HK-2 (cell line): ENCODE data around the gene THADA.
A peak's percentile ranks its signal among the peaks of the same experiment; 100 is the strongest.
"Not testable (repeated sequence)": the region's sequence is repeated elsewhere in the genome, so short reads cannot be mapped to it uniquely, and the experiment has no call there.

Experiments
- DNase-seq: peaks from one replicate; pipeline ENCODE4 v3.0.0-alpha.2; 2018; ENCODE audit not compliant: unreplicated experiment

THADA gene

GRCh38 chr2:43462866-43463641 is 132.8 kb downstream of the THADA start:
- DNase-seq: no peak

GRCh38 chr2:43461453-43462073 is 134.3 kb downstream of the THADA start:
- no peak for DNase-seq

- no peak for DNase-seq
Observed at GRCh38 chr2:43460611-43461365, 135.1 kb downstream of the THADA start.

GRCh38 chr2:43460174-43460546 is 135.7 kb downstream of the THADA start:
- DNase-seq: no peak

- no peak for DNase-seq
Observed at GRCh38 chr2:43459446-43460173, 136.2 kb downstream of the THADA start.

GRCh38 chr2:43458014-43458628 is 137.7 kb downstream of the THADA start:
- DNase-seq: no peak

GRCh38 chr2:43455731-43456642 is 139.9 kb downstream of the THADA start:
- DNase-seq: no peak

- DNase-seq: no peak
Observed at GRCh38 chr2:43455296-43455695, 140.5 kb downstream of the THADA start.

- DNase-seq: no peak
Observed at GRCh38 chr2:43454791-43455190, 141.0 kb downstream of the THADA start.

GRCh38 chr2:43453179-43454170 is 142.4 kb downstream of the THADA start:
- peak; percentile 8 for DNase-seq

- DNase-seq: no peak
Observed at GRCh38 chr2:43452318-43452731, 143.5 kb downstream of the THADA start.

- DNase-seq: no peak
Observed at GRCh38 chr2:43450617-43451016, 145.2 kb downstream of the THADA start.

GRCh38 chr2:43448822-43449110 is 147.1 kb downstream of the THADA start:
- no peak for DNase-seq

GRCh38 chr2:43448011-43448821 is 147.6 kb downstream of the THADA start:
- DNase-seq: no peak

GRCh38 chr2:43446755-43447154 is 149.1 kb downstream of the THADA start:
- not testable (repeated sequence) for DNase-seq

- DNase-seq: no peak
Observed at GRCh38 chr2:43445781-43446180, 150.1 kb downstream of the THADA start.

- DNase-seq: no peak
Observed at GRCh38 chr2:43444989-43445645, 150.7 kb downstream of the THADA start.

GRCh38 chr2:43443282-43443681 is 152.6 kb downstream of the THADA start:
- DNase-seq: no peak
